ENCODE results near the gene TSPAN9.

TSPAN9 gene

GRCh38 chr12:3099146-3099545 lies 22.0 kb downstream of the TSPAN9 start:
- Mint-ChIP-seq H3K27ac (peak overlapping the region; percentile 16 to 93 (median 23)), H3K4me1 (peaks cover 54% of the 10 kb centered on the region), H3K4me3 (peak overlapping the region in 1 of 3 experiments; percentile 19), H3K27me3 (ENCODE audit: low read depth) (peaks cover 3% of the 10 kb centered on the region), H3K36me3 (ENCODE audit: low read depth) (peaks cover 42% of the 10 kb centered on the region), H3K9me3 (peaks cover 18% of the 10 kb centered on the region)
- TF ChIP-seq, protein P1, sequence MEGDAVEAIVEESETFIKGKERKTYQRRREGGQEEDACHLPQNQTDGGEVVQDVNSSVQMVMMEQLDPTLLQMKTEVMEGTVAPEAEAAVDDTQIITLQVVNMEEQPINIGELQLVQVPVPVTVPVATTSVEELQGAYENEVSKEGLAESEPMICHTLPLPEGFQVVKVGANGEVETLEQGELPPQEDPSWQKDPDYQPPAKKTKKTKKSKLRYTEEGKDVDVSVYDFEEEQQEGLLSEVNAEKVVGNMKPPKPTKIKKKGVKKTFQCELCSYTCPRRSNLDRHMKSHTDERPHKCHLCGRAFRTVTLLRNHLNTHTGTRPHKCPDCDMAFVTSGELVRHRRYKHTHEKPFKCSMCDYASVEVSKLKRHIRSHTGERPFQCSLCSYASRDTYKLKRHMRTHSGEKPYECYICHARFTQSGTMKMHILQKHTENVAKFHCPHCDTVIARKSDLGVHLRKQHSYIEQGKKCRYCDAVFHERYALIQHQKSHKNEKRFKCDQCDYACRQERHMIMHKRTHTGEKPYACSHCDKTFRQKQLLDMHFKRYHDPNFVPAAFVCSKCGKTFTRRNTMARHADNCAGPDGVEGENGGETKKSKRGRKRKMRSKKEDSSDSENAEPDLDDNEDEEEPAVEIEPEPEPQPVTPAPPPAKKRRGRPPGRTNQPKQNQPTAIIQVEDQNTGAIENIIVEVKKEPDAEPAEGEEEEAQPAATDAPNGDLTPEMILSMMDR (IDR thresholded peaks at IDR 0.05; ENCODE audit: unreplicated experiment in 3 of 3) = no peak

DNA sequence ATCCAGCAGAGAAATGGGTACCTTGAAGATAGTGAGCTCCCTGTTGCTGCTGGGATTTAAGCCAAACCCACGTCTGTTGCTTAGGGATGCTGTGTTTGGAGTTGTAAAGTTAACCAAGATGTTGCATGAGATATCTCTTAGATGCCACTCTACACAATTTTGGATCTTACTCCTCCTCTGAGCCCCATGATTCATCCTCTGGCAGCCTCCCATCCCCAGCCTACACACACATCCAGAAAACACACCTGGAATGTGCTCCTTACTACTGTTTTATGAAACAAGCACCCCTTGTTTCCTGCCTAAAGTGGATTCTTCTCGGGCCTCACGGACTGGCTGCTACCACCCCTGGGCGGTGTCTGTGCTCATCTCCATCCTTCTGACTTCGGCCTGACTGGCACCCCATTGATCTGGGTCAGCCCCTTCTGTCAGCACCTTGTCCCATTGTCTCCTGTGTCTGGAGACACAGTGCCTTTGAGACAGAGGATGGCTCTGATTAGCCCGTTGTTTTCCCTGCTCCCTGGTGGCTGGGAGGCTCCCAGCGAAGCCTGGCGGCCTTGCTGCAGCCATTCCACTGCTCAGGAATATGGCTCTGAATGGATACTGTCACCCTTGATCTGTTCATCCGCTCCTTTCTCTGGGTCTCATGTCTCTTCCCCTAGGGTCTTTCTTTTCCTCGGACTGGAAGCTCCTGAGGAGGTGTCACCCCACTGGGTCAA lies 24.3 kb downstream of the TSPAN9 start:
- peaks cover 72% of the 10 kb centered on the region for H3K4me1 Mint-ChIP-seq
- TF ChIP-seq, protein P1 (IDR thresholded peaks at IDR 0.05; ENCODE audit: unreplicated experiment in 3 of 3) = no peak
- peaks cover 3% of the 10 kb centered on the region for H3K27me3 Mint-ChIP-seq (ENCODE audit: low read depth)
- no peak overlapping the region for H3K27ac Mint-ChIP-seq
- H3K36me3 Mint-ChIP-seq (ENCODE audit: low read depth) = peaks cover 36% of the 10 kb centered on the region
- no peak overlapping the region for H3K4me3 Mint-ChIP-seq
- peaks cover 15% of the 10 kb centered on the region for H3K9me3 Mint-ChIP-seq

DNA sequence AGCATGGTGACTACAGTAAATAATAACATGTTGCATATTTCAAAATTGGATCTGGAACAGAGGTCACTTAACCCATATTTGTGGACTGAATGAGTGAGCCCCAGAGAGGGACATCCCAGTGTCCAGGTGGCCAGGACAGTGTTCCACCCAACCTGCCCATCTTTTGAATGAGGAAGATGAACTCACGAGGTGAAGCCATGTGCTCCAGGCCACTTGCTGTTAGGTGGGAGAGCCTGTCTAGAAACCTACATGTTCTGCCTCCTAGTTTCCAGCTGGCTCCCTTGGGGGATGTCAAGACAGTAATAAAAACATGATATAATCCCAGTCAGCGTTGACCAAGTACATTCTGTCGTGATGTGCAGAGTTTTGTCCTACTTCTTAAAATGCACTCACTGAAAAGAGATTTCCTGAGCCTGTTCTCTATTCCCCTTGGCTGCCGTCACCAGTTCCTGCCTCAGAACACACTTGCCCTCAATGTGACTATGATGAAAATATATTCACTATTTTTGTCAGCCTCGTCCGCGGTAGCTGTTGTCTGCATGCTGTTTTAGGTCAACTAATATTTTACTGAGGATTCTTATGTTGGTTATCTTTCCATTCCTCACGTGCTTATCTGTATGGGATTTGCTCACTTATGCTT lies 25.7 kb downstream of the TSPAN9 start:
- TF ChIP-seq, protein P1 (IDR thresholded peaks at IDR 0.05; ENCODE audit: unreplicated experiment in 3 of 3) = no peak

GRCh38 chr12:3103806-3104205 lies 26.6 kb downstream of the TSPAN9 start:
- H3K27me3 Mint-ChIP-seq (ENCODE audit: low read depth) = no peaks in the 10 kb centered on the region
- H3K4me3 Mint-ChIP-seq = peak overlapping the region; percentile 4 to 37 (median 11)
- peaks cover 72% of the 10 kb centered on the region for H3K4me1 Mint-ChIP-seq
- peaks cover 16% of the 10 kb centered on the region for H3K36me3 Mint-ChIP-seq (ENCODE audit: low read depth)
- H3K9me3 Mint-ChIP-seq = peaks cover 11% of the 10 kb centered on the region
- H3K27ac Mint-ChIP-seq = peak overlapping the region; percentile 69 to 93 (median 85)
- TF ChIP-seq, protein P1 (IDR thresholded peaks at IDR 0.05; ENCODE audit: unreplicated experiment in 3 of 3) = no peak

More for the DNA sequence above, 25.7 kb downstream of the TSPAN9 start:
- Mint-ChIP-seq H3K27me3 (ENCODE audit: low read depth) (peaks cover 3% of the 10 kb centered on the region), H3K36me3 (ENCODE audit: low read depth) (peaks cover 23% of the 10 kb centered on the region), H3K27ac (peak overlapping the region; percentile 69 to 93 (median 69)), H3K9me3 (peaks cover 12% of the 10 kb centered on the region), H3K4me3 (peak overlapping the region in 1 of 3 experiments; percentile 31), H3K4me1 (peaks cover 72% of the 10 kb centered on the region)

- Mint-ChIP-seq H3K4me3 (peak overlapping the region; percentile 7 to 31 (median 13)), H3K27ac (peak overlapping the region; percentile 68 to 93 (median 80)), H3K36me3 (ENCODE audit: low read depth) (peaks cover 10% of the 10 kb centered on the region), H3K4me1 (peaks cover 60% of the 10 kb centered on the region), H3K27me3 (ENCODE audit: low read depth) (no peaks in the 10 kb centered on the region), H3K9me3 (no peaks in the 10 kb centered on the region)
- TF ChIP-seq, protein P1 (IDR thresholded peaks at IDR 0.05; ENCODE audit: unreplicated experiment in 3 of 3) = no peak
Observed at GRCh38 chr12:3105690-3106479, 28.7 kb downstream of the TSPAN9 start.
